ENCODE results near the gene PIP5K1A.

GRCh38 chr1:151254217-151255213, 56.2 kb downstream of the PIP5K1A start, which contains the start of gene PSMD4:
- no peak for TF ChIP-seq ZNF24 (tag by site-specific recombination; IDR thresholded peaks at IDR 0.05)
- TF ChIP-seq ZBTB1 (tag by site-specific recombination; IDR thresholded peaks at IDR 0.05): no peak
- TF ChIP-seq ZNF645 (tag by site-specific recombination; IDR thresholded peaks at IDR 0.05): no peak
- no peak for TF ChIP-seq ZNF211 (tag by site-specific recombination; IDR thresholded peaks at IDR 0.05; ENCODE audit: low read depth)
- TF ChIP-seq ZBTB8A (tag by site-specific recombination; IDR thresholded peaks at IDR 0.05): no peak
